Left renal cortex interstitium (tissue), 4 donors: ENCODE results near the gene DGKG. TPM values are rescaled to one million over a fixed set of nuclear protein-coding genes. Genes with fewer than 3 reads are reported as not detected.

Source experiments
- DNase-seq, 4 donors: peaks; one replicate each; pipeline ENCODE4 v3.0.0-alpha.2; 2013; ENCODE audit warnings: low read depth in 4 of 4, low spot score in 2 of 4, missing footprints in 1 of 4
- polyA plus RNA-seq, 4 donors: library from polyadenylated mRNA; unstranded; fragments of 120-200 nt; gene quantifications; one replicate each; pipeline ENCODE4 v1.2.1, GENCODE V29; 2013; ENCODE audit not compliant: insufficient read length in 4 of 4

DGKG gene
- polyA plus RNA-seq, 4 donors, result 0.51 to 0.92 (median 0.71) TPM

DNA sequence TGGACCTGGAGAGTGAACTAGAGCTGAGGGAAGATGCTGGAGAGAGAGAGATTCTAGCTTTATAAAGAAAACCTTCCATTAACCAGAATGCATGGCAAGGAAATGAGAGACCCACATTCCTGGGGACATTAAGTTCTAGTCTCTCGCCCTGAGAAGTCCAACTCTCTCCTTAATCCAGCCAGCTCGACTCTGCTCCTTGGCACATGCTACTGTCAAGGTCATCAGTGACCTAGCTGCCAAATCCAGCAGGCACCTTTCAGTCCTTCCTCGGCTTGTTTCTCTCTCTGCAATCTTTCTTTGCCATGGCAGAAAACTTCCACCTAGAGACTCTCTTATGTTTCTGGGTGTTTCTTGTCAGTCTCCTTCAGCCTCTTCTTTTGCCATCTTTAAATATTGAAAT lies 40.3 kb downstream of the DGKG start:
- no peak for DNase-seq

DNA sequence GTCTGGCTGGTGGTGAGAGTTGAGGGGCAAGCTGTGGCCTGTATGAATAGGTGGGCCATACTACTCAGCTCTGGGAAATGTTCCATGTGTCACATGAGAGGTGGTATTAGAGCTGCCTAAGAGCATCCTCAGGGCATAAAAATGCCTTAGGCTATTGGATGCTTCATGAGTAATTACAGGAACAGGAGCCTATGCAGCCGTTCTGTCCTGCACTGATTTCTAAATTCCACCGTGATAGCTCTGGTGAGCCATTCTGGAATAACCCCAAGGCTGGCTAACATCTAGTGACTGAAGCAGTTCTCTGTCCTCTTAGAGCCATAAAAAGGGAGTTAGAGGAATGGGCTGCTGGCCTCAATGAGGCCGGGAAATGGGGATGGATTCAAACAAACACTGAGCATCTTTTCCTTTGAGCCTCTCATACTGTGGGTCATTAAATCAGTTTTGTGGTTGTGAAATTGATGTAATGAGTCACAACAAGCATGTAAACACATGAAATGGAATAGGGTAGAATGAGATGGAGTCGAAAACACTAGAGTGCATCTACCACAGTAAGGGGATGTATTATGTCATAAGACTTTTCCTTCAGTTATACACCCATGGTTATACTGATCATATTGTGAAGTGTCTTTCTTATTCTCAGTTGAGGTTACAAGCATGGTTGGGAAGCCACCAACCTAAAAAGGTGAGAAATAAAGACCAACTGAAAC lies 41.0 kb downstream of the DGKG start:
- no peak for DNase-seq

DNA sequence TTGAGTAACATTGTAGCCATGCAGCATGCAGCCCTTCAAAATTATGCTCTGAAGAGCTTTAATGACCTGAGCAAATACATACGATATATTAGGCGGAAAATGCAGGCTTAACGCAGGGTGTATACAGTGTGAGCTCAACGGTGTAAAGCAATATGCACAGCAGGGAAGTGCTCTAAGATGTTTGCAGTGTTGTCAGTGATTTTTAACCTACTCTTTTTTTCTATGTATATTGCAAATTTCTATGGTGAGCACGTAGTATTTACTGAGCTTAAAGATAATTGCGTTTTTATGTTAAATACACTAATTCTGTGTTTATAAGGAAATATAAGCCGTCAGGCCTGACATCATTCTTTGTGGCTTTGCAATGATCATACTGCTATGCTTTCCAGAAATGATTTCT lies 42.1 kb downstream of the DGKG start:
- no peak for DNase-seq

DNA sequence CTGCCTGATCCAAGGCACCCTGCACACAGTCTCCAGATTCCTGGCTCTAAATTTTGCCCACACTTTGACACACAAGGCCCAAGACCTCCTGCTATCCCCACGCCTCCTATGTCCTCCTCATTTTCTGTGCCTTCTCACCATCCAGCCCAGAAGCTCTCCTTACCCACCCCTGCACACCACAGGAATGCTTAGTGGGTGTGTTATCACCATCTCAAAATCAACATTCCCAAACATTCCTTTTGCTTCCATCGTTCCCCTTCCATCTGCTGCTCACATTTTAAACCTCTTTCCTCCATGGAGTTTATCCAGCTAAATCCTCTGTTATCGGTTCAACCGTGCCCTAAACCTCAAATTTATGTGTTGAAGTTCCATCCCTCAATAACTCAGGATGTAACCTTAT lies 43.9 kb downstream of the DGKG start:
- no peak for DNase-seq

DNA sequence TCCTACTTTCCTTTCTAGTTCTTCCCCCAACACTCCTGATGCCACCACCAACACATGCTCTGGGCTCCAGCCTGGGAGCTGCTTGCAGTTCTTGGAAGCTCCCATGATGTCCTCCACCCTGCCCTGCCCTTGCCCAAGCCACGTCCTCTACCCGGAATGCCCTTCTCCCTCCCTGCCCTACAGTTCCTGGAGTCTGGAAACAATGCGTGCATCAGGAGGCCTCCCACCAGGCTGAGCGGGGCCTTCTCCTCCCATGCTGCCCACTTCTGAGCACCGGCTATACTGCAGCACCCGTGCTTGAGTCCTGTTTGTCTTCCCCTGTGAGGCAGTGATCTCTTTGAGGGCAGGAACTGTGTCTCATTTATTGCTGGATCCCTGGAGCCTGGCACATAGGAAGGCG lies 44.6 kb downstream of the DGKG start:
- DNase-seq, result no peak

DNA sequence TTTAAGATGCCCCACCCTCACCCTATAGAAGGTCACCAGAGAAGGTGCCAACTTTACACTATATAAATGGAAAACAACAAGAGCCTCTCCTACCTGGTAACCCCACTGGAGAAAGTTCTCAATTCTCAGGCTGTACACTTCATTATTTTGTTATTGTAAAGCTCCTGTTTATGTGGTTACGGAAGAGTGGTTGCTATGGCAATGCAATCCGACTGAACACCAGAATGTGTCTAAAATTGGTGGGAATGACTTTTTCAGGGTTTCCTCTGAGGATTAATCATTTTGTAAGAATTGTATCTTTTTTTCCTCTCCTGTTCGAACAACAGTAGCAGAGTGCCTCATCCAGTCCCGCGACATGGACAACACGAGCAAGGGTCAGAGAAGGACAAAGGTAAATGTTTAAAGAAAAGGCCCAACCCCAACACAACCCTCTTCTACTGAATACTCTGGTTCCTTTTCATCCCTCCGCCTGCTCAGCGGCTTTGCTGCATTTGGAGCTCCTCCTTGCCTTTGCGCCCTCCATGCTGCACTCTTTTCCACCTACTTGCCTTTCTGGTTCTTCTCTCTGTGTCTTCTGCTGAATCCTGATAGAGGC lies 45.3 kb downstream of the DGKG start:
- DNase-seq, result no peak

DNA sequence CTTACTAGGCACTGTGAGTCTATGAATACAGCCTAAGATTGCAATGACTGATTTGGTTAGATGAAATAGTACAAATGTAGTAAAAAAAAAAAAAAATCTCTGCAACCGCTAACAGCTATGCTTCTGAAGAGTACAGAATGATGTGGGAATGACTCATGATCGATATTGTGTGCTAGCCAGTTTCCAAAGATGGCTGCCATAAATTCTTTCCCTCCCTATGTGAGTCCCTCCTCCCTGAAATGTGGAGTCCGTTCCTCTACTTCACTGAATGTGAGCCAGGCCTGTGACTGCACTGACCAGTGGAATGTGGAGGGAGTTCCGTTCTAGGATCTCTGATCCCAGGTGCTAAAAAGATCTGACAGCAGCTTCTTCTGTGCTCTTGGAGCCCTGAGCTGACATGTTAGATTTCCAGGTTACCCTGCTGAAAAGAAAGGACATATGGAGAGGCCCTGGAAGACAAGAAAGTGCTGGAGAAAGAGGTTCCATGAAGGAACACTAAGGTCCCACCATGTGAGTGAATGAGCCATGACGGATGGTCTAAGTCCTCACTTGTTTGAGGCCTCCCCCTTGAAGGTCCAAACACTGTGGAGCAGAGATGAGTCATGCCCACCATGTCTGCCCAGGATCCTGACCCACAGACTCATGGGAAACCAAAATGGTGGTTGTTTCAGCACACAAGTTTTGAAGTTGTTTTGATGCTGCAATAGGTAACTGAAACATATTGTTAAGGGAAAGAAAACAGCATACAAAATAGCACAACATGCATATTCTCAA lies 46.3 kb downstream of the DGKG start:
- DNase-seq, result no peak

DNA sequence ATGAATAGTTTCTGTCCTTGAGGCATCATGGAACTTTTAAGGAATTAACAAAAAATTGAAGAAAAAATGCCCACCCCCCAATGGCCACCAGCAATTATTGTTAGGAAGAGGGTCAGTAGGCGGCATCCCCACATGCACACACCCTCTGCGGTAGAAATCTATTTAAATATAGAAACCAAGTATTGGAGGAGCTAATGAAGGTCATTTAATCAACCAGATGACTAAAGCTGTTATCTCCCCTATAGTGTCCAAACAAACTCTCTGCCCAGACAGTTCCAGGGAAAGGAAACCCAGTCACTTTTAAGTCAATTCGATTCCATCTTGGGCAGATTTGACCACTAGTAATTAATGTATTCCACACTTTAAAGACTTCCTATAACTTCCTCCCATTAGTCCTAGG lies 47.1 kb downstream of the DGKG start:
- DNase-seq, result no peak

DNA sequence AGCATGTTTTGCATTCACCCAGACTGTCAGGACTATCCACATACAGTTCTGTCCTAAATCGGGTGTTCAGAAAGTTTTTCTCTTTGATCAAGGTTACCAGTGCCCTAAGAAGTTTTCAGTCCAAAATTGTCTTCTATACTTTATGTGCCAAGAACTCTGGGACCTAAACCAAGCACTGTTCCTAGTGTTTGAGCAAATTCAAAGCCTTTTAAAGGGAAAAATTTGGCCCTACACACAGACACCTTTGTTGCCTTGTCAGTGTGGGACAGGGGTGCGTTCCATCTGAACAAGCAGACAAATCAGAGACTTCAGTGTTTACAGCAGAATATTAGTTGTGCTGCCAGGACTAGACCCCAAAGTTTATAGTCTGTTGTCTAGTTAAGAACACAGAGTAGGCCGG lies 50.6 kb downstream of the DGKG start:
- no peak for DNase-seq

DNA sequence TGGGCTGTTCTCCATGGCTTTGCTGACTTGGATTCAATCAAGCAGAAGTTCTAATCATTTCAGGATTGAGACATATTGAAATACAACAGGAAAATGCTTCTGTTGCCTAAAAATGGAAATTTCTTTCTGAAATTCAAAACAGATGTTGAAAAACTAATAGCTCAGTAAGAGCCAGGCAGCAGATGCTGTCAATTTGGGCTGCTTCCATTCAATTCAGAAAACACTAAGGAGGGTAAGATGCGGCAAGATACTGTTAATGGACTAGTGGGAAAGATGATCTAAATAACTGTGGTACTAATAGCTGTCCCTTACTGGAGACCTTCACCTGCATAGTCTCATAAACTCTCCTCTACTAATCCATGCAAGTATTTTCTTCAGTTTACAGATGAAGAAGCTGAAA lies 53.5 kb downstream of the DGKG start:
- no peak for DNase-seq

DNA sequence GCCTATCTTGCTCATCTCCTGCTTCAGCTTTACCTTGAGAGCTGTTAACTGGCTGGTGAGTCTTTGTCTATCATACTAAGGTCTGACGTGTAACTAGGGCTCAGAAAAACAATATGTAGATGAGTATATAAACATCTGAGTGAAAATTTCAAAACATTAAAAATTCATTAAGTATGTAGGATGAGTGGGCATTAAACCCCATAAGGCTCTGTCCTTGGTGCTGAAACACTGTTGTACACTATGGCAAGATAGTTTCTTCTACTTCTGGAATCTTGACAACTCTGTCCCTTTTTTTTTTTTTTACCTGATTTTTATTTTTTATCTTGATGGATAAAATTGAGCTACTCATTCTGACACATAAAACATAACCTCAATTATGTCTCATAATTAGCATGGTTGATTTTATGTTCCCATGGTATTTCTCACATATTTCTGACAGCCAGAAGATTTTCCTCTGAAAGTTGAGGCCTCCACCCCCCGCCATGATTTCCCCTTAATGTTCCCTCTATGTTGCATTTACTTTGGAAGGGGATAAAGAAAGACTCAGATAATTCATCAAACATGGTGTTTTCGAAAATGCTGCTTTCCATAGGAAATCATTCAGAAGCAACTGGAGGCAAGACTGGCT lies 54.3 kb downstream of the DGKG start:
- DNase-seq, result peak in 3 of 4 donors; percentile 18 to 60 (median 37)

DNA sequence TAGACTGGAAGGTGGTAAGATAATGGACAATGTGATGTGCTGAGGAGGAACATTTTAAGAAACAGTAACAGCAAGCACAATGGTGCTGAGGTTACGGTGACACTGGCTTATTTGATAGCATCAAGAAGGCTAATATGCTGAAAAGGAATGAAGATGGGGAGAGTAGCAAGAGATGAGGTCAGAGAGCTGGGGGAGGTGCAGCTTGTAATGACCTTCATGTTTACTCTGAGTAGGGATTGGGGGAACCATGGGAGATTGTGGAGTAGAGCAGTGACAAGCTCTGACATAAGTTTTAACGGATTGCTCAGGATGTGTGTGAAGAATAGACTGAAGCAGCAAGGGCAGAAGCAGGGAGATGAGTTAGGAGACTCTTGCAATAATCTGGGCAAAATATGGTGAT lies 56.7 kb downstream of the DGKG start:
- DNase-seq, result no peak

DNA sequence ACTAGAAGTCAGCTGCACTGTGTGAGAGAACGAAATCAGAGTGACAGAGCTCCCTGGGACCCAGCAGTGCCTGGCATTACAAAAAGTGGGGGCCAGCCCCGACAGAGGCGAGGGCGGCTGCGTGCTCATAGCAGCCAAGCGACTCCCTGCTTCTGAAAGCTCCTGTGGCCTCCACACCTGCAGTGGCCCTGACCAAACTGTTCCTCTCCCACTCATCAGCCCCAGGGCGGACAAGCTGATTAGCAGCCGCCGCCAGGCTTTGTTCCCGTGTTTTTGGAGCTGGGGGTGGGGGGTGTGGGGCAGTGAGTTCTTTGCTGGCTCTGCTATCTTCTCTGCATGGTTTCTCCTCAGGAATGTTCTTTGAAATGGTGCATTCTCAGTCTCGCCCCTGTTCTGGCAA lies 58.1 kb downstream of the DGKG start:
- DNase-seq, result no peak

DNA sequence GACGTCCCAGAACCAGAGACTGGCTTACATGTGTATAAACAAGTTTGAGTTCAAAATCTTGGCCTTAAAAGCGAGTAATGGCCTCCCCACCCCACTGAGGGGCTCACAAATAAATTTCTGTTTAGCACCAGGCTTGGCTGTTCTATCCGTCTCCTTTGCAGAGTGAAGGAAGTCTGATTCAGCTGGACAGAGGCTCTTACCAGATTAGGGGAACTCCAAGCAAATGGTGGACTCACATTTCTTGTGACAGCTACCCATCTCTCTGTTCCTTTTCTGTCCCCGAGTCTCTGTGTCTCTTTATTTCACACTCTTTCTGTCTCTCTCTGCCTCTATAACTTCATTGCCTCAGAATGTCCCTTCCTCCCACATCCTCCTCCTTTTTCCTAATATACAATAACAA lies 62.7 kb downstream of the DGKG start:
- DNase-seq, result no peak

DNA sequence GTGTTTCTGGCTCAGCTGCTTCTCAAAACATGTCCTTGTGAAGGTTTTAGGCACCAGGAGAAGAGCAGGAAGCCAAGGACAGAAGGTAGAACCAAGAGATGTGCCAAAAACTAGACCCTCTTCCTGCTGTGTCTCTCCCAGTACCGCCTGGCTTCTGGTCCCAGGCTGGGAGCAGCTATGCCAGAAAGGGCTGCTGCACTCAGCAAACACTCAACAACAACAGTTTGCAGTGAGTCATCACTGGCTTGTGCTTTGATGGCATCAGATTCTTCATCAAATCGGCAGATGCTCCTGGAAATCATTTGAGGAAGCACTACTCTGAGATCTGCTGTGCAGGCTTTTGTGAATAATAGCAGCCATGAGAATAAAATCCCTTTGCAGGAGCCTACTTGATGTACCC lies 63.2 kb downstream of the DGKG start:
- no peak for DNase-seq

DNA sequence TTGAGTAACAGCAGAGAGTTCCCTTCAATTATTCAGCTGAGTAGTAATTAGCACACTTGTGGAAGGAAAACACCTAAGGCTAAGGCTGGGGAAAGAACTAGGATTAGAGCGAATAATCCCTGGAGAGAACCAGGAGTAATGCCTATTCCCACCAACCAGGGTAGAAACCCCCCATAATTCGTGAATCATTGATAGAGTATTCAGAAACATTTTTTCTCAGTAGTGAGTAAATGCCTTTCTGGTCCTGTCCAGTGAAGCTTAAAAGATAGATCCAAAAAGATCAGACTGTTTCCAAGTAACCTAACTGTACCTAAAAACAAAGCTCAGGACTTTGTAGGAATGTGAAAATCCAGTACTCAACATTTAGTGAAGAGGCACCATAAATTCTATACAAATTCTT lies 71.2 kb downstream of the DGKG start:
- DNase-seq, result no peak

DNA sequence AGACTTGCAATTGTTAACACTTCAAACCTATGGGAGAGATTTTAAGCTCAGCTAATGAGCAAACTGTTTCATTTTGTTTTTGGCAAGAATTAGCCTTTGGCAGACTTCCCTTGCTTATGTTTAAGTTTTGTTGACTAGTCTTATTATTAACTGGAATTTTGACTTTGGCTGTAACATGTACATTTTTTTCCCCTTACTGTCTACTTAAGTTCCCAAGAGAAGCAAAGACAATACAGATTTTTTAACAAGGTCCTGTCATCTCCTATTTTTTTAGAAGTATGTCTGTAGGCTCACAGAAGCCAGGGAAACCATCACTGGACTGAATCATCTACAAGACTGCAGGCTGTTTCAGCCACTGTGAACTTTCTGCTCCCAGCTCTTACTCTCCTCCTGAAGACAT lies 74.3 kb downstream of the DGKG start:
- no peak for DNase-seq

DNA sequence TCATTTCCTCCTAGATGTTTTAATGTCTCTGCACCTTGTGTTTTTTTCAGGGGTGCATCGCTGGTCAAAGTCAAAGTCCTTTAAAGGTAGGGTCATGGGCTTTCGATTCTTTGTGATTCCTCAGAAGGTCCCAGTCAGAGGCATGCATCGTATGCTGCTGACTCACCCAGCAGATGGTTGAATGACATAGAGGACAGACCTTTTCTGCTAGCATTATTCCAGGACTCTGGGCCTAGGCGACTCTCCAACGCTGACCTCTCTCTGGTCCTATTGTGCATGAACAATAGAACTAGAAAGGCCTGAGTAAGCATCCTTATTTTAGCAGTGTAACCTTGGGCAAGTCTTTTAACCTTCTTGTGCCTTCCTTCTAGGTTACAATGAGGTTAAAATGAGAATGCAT lies 75.9 kb downstream of the DGKG start:
- DNase-seq, result no peak

DNA sequence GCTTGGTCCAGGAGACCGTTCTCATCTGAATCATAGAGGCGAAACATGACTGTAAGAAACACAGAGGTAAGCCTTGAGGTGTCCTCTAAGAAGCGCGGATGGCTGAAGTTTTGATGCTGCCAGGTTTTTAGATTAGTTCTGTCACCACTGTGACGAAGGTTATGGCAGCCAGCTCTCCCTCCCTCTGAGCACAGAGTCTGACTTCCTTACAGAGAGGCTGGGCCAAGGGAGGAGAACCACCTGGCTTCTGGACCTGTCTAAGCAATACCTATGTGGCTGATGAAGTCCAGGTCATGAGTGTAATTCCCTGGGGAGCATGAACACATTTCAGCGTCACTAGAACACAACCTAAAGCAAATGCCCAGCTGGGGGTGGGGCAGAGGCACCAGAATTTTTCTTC lies 77.4 kb downstream of the DGKG start:
- no peak for DNase-seq

DNA sequence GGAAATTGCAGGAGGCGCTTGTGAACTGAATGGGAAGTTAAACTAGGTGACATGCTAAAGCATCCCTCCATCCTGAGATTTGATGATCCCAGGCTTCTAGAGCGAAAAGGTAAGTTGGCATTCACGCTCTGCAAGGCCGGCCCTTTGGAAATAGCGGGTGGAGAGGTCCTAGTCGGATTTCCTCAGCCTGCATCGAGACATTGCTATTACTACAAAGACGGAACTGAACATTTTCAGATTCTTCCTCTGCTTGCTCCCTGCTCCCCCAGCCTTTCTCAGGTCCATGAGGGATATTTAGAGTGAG lies 77.7 kb downstream of the DGKG start:
- no peak for DNase-seq

DNA sequence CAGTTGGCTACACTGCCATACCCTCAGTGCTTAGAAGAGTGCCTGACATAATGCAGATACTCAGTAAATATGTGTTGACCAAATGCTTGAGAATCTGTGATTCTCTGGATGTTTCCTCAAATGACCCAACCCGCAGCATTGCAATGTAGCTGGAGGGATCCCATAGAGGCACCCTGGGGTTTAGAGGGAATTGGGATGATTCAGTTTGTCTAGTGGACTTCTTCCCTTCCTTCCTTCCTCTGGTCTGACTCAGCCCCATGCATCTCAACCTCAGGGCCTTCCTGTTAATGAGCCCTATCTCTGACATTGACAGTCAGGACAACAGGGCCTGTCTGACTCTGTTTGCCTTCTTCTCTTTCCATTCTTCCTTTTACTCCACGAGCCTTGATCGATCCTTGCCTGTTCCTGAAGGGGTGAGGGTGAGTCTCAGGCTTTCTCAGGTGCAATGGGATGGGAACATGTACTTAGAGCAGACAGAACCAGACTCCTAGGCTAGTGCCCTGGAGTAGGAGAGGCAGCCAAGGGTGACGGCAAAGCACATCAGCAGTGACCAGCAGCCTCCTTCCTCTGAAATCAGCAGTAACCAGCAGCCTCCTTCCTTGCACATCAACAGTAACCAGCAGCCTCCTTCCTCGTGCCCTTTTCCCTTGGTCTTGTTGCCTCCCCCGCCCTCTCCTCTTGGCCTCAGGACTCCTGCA lies 78.2 kb downstream of the DGKG start:
- DNase-seq, result no peak
